GM19328 (cell line): ENCODE measurements around the gene TRIM34.
A peak's percentile ranks its signal among the peaks of the same experiment; 100 is the strongest.
"Not testable (repeated sequence)": the region's sequence is repeated elsewhere in the genome, so short reads cannot be mapped to it uniquely, and the experiment has no call there.

ENCODE experiments used
- ATAC-seq: cut with Tn5 transposase; IDR thresholded peaks from one replicate; pipeline ENCODE4 v1.9.1; 2021; ENCODE audit warnings: mild to moderate bottlenecking, moderate library complexity; ENCODE audit not compliant: unreplicated experiment

TRIM34 gene

GRCh38 chr11:5683620-5684019, 58.8 kb downstream of the TRIM34 start:
- ATAC-seq = not testable (repeated sequence)

GRCh38 chr11:5684036-5684645, 59.3 kb downstream of the TRIM34 start:
- no peak for ATAC-seq

- ATAC-seq = peak; percentile 64
These were observed 60.0 kb downstream of the TRIM34 start, which contains the start of gene TRIM5 for GRCh38 chr11:5684646-5685362. TSS of gene TRIM5 (minus strand) at chr11:5685074. CDS start at chr11:5680177, 4,897 bp downstream.

GRCh38 chr11:5686426-5686825, 61.6 kb downstream of the TRIM34 start:
- no peak for ATAC-seq

GRCh38 chr11:5688482-5688881, 63.7 kb downstream of the TRIM34 start:
- no peak for ATAC-seq

GRCh38 chr11:5689551-5689983, 64.8 kb downstream of the TRIM34 start, which contains the start of gene TRIM22:
TSS of gene TRIM22 (plus strand) at chr11:5689790. CDS start at chr11:5696233, 6,443 bp downstream.
- peak; percentile 78 for ATAC-seq

- no peak for ATAC-seq
These were observed 65.4 kb downstream of the TRIM34 start for GRCh38 chr11:5690216-5690615.

- ATAC-seq = no peak
These were observed 65.9 kb downstream of the TRIM34 start for GRCh38 chr11:5690736-5691135.

- not testable (repeated sequence) for ATAC-seq
These were observed 66.6 kb downstream of the TRIM34 start for GRCh38 chr11:5691238-5691963.

GRCh38 chr11:5691964-5692361, 67.2 kb downstream of the TRIM34 start:
- ATAC-seq = no peak
